Measurements from ENCODE around the gene CFAP58. TPM values are rescaled to one million over a fixed set of nuclear protein-coding genes. Genes with fewer than 3 reads are reported as not detected.

The CFAP58 gene
- total RNA-seq, 6 experiments from 2014 or later: 0.10 to 2.9 (median 0.15) TPM; not detected in 2

DNA sequence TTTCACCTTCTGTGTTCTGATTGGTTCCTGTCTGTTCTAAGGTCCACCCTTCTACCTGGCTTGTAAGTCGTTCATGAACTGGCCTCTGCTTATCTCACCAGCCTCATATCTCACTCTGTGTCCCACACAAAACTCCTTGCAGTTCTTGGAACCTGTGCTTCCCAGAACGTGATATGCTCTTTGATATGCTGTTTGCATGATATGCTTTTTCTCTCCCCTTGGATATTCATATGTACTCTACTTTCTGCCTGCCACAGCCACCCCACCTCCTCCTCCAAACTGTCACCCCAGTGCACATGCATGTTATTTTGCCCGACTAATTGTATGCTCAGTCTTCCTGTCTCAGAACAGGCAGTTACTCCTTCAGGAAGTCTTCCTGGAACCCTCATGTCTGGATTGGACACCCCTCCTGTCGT lies 13.5 kb upstream of the CFAP58 start:
- no peaks in the 10 kb centered on the region for H3K27me3 ChIP-seq
- H3K9me3 ChIP-seq: no peaks in the 10 kb centered on the region
- intact Hi-C loops (cut with DNase I): no loop called here
- H3K4me1 ChIP-seq: peaks cover 0 to 19% (median 3%) of the 10 kb centered on the region in 4 donors
- H3K27ac ChIP-seq: peak overlapping the region; percentile 95 to 97 (median 96)
- H3K4me3 ChIP-seq: no peak overlapping the region
- peak in 3 of 4 donors; percentile 1 to 3 (median 2) for ATAC-seq
- no peak for DNase-seq
- TF ChIP-seq, protein P1, sequence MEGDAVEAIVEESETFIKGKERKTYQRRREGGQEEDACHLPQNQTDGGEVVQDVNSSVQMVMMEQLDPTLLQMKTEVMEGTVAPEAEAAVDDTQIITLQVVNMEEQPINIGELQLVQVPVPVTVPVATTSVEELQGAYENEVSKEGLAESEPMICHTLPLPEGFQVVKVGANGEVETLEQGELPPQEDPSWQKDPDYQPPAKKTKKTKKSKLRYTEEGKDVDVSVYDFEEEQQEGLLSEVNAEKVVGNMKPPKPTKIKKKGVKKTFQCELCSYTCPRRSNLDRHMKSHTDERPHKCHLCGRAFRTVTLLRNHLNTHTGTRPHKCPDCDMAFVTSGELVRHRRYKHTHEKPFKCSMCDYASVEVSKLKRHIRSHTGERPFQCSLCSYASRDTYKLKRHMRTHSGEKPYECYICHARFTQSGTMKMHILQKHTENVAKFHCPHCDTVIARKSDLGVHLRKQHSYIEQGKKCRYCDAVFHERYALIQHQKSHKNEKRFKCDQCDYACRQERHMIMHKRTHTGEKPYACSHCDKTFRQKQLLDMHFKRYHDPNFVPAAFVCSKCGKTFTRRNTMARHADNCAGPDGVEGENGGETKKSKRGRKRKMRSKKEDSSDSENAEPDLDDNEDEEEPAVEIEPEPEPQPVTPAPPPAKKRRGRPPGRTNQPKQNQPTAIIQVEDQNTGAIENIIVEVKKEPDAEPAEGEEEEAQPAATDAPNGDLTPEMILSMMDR (IDR thresholded peaks at IDR 0.05): no peak
- TF ChIP-seq POLR2A (IDR thresholded peaks at IDR 0.05): peak; percentile 11
- no peaks in the 10 kb centered on the region for H3K36me3 ChIP-seq
- 25% methylated on average over 4 of the region's 4 CpGs for WGBS (ENCODE audit: insufficient coverage, low coverage, low lambda C conversion rate, missing lambda C conversion rate)

GRCh38 chr10:104340641-104341040 lies 13.0 kb upstream of the CFAP58 start:
- H3K4me3 ChIP-seq: no peak overlapping the region
- no peaks in the 10 kb centered on the region for H3K36me3 ChIP-seq
- intact Hi-C loops (cut with DNase I): no loop called here
- no peak for ATAC-seq
- H3K9me3 ChIP-seq: no peaks in the 10 kb centered on the region
- no peaks in the 10 kb centered on the region for H3K27me3 ChIP-seq
- TF ChIP-seq, protein P1 (IDR thresholded peaks at IDR 0.05): no peak
- no peak for TF ChIP-seq POLR2A (IDR thresholded peaks at IDR 0.05)
- peak overlapping the region; percentile 95 to 97 (median 96) for H3K27ac ChIP-seq
- DNase-seq: no peak
- 60% methylated on average over 4 of the region's 4 CpGs for WGBS (ENCODE audit: insufficient coverage, low coverage, low lambda C conversion rate, missing lambda C conversion rate)
- peaks cover 0 to 19% (median 3%) of the 10 kb centered on the region in 4 donors for H3K4me1 ChIP-seq

DNA sequence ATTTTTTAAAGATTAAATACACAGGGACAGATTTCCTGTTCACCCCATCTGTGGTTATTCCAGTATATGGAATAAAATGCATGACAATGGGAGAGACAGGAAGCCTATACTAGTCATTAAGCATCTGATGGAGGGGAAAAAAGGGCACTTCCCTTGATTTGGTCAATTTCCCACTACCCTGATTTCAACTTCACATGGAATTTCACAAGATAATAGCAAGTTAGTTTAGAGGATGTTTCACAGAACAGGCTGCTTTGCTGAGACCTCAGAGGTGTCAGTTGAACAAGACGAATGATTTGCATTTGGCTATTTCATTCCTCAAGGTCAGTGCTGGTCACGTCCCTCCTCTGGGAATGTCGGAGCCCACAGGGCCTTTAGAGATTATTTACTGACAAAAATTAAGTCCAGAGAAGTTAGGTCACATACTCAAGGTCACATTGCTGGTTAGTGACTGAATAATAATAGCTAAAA lies 10.7 kb upstream of the CFAP58 start:
- peak in 3 of 4 donors; percentile 6 to 58 (median 27) for ATAC-seq
- WGBS (ENCODE audit: insufficient coverage, low coverage, low lambda C conversion rate, missing lambda C conversion rate): 37% methylated on average over 3 of the region's 3 CpGs
- intact Hi-C loops (cut with DNase I): no loop called here

GRCh38 chr10:104344219-104344618 lies 9.4 kb upstream of the CFAP58 start:
- ATAC-seq (no peak), DNase-seq (no peak)
- intact Hi-C loops (cut with DNase I): no loop called here
- peaks cover 0 to 11% (median 5%) of the 10 kb centered on the region in 4 donors for H3K4me1 ChIP-seq
- H3K9me3 ChIP-seq: no peaks in the 10 kb centered on the region
- peak overlapping the region in 1 of 3 donors; percentile 24 for H3K27ac ChIP-seq
- WGBS (ENCODE audit: insufficient coverage, low coverage, low lambda C conversion rate, missing lambda C conversion rate): 63% methylated on average over 1 of the region's 1 CpG
- no peaks in the 10 kb centered on the region for H3K27me3 ChIP-seq
- TF ChIP-seq POLR2A (IDR thresholded peaks at IDR 0.05): no peak
- TF ChIP-seq, protein P1 (IDR thresholded peaks at IDR 0.05): no peak
- no peaks in the 10 kb centered on the region for H3K36me3 ChIP-seq
- no peak overlapping the region for H3K4me3 ChIP-seq

More for the DNA sequence above, 10.7 kb upstream of the CFAP58 start:
- no peak for TF ChIP-seq POLR2A (IDR thresholded peaks at IDR 0.05)
- TF ChIP-seq, protein P1 (IDR thresholded peaks at IDR 0.05): no peak
- no peak for DNase-seq
- Histone ChIP-seq H3K27ac (peak overlapping the region in 1 of 3 donors; percentile 24), H3K4me1 (peaks cover 0 to 7% (median 3%) of the 10 kb centered on the region in 4 donors), H3K4me3 (no peak overlapping the region), H3K27me3 (no peaks in the 10 kb centered on the region), H3K9me3 (no peaks in the 10 kb centered on the region), H3K36me3 (no peaks in the 10 kb centered on the region)
